GM18499 (cell line): ENCODE measurements around the gene MIS18A.

ENCODE experiments used
- ATAC-seq: cut with Tn5 transposase; IDR thresholded peaks from one replicate; pipeline ENCODE4 v1.9.1; 2021; ENCODE audit warnings: moderate number of reproducible peaks; ENCODE audit not compliant: insufficient read depth, unreplicated experiment

The MIS18A gene

DNA sequence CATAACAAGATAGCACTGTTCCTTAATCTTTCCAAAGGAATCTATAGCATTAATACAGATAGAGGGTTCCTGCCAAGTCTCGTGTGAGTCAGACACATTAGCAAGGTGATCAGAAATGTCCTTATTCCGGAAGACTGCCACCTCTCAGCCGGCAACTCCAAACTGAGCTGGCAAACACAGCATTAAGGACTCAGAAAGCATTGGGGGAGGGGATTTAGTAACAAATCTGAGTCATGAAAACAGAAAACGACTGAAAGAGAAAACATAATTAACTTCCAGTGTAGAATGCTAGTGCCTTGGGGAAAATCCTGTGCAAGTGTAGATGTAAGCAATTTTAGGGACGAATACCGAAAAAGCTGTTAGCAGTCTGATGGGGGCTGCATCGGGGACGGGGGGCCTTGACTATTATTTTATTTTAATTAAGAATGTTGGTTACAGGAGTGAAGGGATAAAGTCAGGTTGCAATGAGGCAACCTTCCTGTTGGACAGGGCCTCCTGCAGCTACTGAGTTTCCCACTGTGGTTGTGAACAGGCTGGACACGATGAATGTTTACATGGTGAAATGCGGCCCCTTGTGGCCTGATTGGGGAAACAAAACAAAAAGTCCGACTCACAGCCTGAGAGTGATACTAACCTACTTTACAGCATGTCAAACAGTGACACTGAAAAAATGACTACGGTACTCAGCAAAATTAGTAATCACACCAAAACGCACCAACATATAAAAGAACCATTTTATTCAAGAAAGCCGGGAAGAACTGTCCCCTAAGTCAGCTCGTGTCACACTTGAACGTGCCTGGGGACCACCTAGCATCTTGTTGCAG, 20.7 kb downstream of the MIS18A start:
- no peak for ATAC-seq

DNA sequence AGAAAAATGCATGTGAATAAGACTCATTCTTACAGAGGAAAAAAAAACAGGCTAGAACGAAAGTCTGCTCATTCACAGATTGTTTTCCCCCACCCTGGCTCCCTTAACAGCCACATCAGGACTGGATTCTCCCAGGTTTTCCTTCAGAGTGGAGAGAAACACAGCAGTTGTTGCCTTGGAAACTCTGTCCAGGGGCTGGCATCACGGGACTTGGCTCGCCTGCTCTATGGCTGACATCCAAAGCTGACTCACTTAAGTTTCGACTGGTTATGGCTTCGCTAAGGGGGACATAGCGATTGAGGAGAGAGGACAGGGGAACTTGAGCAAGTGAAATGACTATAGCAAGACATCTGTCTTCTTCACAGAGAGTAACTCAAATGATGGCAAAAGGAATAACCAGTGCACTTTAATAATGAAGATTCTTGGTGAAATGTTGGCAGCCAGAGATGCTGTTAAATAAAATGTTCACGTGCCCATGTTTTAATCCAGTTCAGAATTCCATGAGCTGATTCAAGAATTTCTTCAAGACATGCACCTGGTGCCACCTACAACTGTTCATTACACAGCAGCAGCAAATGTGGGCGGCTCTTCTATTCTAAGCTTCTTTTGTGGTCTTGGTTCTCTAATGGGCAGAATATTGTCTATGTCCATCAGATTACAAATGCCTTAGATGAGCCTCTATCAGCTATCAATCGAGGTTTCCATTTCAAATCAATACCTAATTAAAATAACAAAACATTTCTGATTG, 21.8 kb downstream of the MIS18A start:
- no peak for ATAC-seq

DNA sequence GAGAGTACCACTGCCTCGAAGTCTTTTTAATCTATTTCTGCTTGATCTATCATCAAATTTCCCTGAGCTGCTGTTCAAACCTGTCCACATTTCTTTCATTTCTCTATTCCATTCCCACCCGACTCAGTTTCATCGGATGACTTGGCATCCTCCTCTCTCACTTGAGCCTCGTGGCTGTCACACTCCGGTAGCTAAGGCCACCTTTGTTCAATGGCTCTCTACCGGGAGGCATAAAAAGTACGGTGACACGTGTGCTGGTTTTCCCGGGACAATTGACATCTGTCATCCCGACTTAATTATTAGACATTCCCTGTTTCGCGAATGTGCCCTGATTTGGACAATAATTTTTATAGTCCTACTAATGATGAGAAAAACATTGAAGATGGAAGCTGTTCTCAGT, 22.6 kb downstream of the MIS18A start:
- ATAC-seq = no peak

- ATAC-seq = no peak
Measured at GRCh38 chr21:32253215-32253641, 25.6 kb downstream of the MIS18A start.

- no peak for ATAC-seq
Measured at GRCh38 chr21:32252136-32252535, 26.7 kb downstream of the MIS18A start.

DNA sequence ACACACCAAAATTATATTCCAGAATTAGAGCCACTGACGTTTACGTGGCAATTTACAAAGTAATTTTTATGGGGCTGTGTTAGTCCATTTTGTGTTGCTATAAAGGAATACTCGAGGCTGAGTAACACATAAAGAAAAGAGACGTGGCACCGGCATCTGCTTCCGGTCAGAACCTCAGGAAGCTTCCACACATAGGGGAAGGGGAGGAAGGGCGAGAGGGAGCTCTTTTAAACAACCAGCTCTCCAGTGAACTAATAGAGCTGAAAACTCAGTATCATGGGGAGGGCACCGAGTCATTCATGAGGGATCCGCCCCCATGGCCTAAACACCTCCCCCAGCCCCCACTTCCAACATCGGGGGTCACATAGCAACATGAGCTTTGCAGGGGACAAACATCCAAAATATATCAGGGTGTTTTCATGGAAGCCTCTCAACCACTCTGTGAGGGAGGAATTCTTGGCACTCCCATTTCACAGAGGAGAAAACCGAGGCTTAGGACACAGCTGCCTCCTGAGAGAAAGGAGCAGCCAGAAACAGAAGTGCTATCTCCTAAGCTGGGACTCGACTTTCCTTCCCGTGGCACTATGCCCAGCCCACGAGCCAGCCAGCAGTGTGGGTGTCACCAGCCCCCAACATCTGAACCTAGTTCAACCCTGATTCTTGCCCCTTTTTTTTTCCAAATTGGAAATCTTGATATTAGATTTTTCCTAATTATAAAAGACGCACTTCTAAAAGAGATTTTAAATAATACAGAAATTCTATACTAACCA, 29.2 kb downstream of the MIS18A start:
- no peak for ATAC-seq

GRCh38 chr21:32248571-32249461, 30.0 kb downstream of the MIS18A start:
- no peak for ATAC-seq

- no peak for ATAC-seq
Measured at GRCh38 chr21:32246571-32247140, 32.2 kb downstream of the MIS18A start.

DNA sequence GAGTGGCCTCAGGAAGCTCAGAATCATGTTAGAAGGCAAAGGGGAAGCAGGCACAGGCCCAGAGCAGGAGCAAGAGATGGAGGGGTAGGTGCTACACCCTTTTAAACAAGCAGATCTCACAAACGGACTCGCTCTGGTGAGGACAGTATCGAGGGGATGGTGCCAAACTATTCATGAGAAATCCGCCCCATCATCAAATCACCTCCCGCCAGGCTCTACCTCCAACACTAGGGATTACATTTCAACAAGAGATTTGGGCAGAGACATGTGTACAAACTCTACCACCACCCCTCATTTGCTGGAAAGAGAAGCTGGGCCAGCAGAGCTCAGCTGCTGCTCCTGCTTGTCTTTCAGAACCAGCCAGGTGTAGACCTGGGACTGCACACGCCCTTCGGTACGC, 32.9 kb downstream of the MIS18A start:
- ATAC-seq = no peak

DNA sequence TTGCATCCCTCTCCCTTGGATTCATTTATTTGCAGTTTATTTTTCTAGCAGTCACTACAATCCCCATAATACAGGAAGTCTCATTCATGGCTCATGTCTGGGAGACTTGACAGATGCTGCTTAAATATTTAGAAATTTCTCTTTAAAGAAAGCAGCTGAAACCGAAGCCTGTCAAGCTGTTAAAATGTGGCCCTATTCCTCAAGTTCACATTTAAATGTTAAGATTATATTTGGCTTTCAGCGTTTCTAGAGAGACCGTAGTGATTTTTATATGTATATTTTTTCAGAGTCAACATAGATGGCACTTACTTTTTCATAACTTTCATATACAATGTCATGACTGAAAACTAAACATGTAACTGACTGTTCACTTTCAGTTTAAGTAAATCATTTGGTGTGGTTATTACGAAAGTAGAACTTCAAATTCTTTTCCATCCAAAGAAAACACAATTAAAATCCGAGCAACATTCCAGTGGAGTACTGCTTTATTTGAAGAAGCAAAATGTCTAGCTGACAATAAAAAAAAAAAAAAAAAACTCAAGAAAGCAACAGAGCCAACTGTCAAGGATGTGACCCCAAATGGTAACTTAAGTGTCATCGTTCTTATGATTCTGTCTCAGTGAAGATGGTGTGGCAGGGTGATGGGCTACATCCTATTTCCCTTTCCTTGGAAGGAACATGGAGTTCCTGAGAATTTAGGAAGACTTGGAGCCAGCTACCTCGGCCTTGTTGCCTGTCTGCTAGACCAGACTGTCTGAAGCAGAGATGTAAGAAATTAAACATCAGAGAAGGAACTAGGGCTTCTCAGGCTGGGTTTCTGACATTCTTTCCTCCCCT, 37.8 kb downstream of the MIS18A start:
- ATAC-seq = no peak

DNA sequence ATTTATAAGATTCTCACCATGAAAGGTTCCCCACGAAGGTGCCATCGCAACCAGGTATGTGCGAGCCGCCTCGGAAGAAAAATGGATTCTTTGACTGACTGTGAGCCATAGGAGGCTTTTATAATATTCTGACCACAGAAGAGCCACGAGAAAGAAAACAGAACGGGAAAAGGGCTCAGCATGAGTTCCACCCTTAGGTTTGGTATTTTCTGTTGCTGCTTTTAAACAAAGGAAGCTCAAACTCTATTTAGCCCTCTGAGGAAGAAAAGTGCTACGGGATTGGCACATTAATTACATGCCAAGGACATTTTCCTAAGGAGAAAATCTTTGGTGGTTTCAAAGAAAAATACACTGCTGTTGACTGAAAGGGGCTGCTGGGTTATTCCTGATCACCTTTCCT, 39.3 kb downstream of the MIS18A start:
- ATAC-seq = no peak

- ATAC-seq = no peak
Measured at GRCh38 chr21:32238063-32238462, 40.8 kb downstream of the MIS18A start.

DNA sequence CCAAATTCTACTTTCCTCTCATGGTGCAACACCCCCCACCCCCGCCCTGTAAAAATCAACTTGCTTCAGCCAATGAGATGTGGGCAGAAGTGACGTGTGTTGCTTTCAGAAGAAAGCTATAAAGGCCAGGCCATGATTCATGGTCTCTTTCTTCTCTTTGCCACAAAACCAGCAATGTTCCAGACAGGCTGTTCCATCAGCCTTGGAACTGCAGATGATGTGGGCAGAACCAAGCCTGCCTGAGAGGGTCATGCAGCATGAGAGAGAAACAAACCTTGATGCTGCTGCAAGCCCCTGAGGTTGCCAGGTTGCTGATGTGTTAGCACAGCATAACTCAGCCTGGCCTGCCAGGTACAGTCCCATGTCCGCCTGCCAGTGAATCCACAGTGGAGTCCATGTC, 41.8 kb downstream of the MIS18A start:
- no peak for ATAC-seq

- ATAC-seq = no peak
Measured at GRCh38 chr21:32233722-32234301, 45.0 kb downstream of the MIS18A start.

DNA sequence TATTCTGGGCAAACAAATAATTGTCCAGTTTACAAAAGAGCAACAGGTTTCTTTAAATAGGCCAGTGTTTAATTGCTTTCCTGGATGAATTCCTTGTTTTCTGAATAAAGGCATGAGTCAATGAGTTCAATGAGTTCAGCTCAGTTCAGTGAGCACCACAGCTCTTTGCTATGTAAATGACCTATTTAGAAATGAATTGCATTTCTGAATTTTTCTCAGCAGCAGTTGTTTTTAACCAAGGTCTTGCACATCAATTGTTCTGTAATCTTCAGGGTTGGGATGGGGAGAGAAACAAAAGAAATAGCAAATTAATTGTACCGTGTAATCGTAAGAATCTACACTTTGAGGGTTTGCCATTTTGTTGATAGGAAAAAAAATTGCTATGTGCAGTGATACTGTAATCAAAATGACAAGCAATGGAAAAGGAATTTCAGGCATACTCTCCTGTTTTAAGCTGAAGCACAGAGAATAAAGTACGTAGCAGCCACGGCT, 45.7 kb downstream of the MIS18A start:
- ATAC-seq = no peak

GRCh38 chr21:32226444-32226843, 52.4 kb downstream of the MIS18A start:
- ATAC-seq = no peak
